Muscle layer of duodenum (tissue), 2 donors: Measurements from ENCODE around the gene BAZ1B.
A peak's percentile ranks its signal among the peaks of the same experiment; 100 is the strongest.
"Not testable (repeated sequence)": the region's sequence is repeated elsewhere in the genome, so short reads cannot be mapped to it uniquely, and the experiment has no call there.

Experiments used
- H3K27ac ChIP-seq: one replicate; pipeline ENCODE4 v1.7.0; 2013; ENCODE audit warnings: mild to moderate bottlenecking, low read length
- H3K27me3 ChIP-seq: one replicate; pipeline ENCODE4 v1.7.0; 2013; ENCODE audit warnings: low read depth, mild to moderate bottlenecking, control low read depth, low read length
- H3K36me3 ChIP-seq, 2 donors: one replicate each; pipeline ENCODE4 v1.7.0; 2013; ENCODE audit warnings: low read length in 2 of 2, control low read depth in 1 of 2, mild to moderate bottlenecking in 1 of 2; ENCODE audit not compliant: insufficient read depth in 2 of 2, control insufficient read depth in 1 of 2
- H3K4me1 ChIP-seq, 2 donors: one replicate each; pipeline ENCODE4 v1.7.0; 2013; ENCODE audit warnings: low read length in 2 of 2, mild to moderate bottlenecking in 2 of 2, control low read depth in 1 of 2, moderate library complexity in 1 of 2; ENCODE audit not compliant: insufficient read depth in 2 of 2, control insufficient read depth in 1 of 2
- H3K4me3 ChIP-seq, 2 donors: one replicate each; pipeline ENCODE4 v1.7.0; 2013; ENCODE audit warnings: low read length in 2 of 2, low read depth in 1 of 2, mild to moderate bottlenecking in 1 of 2
- H3K9me3 ChIP-seq, 2 donors: one replicate each; pipeline ENCODE4 v1.7.0; 2013; ENCODE audit warnings: low read length in 2 of 2, control low read depth in 1 of 2, mild to moderate bottlenecking in 1 of 2; ENCODE audit not compliant: control insufficient read depth in 1 of 2
- donor health status: healthy.

The BAZ1B gene

DNA sequence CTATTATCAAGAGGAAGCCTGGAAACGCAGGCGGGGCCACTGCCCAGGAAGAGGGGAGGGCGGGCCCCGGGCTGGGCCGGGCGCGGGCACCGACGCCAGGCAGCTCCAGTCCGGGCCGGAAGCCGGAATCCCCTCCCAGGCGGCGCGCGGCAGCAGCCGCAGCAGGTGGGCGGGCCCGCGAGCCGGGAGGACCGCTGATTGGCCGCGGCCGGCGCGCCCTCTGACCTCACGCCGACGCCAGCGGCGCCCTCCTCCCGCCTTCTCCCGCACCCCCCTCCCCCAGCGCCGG lies 35.0 kb upstream of the BAZ1B start:
- H3K9me3 ChIP-seq: no peaks in the 10 kb centered on the region
- H3K4me1 ChIP-seq: peaks cover 6 to 32% of the 10 kb centered on the region in 2 donors
- no peaks in the 10 kb centered on the region for H3K27me3 ChIP-seq
- H3K27ac ChIP-seq: peak overlapping the region; percentile 92
- H3K36me3 ChIP-seq: peaks cover 4 to 7% of the 10 kb centered on the region in 2 donors
- H3K4me3 ChIP-seq: peak overlapping the region; percentile 74 to 94

GRCh38 chr7:73556208-73557107 lies 34.4 kb upstream of the BAZ1B start:
- H3K36me3 ChIP-seq: peaks cover 6 to 8% of the 10 kb centered on the region in 2 donors
- no peaks in the 10 kb centered on the region for H3K27me3 ChIP-seq
- peak overlapping the region; percentile 74 to 94 for H3K4me3 ChIP-seq
- H3K27ac ChIP-seq: peak overlapping the region; percentile 92
- H3K4me1 ChIP-seq: peaks cover 6 to 32% of the 10 kb centered on the region in 2 donors
- no peaks in the 10 kb centered on the region for H3K9me3 ChIP-seq

- Histone ChIP-seq H3K36me3 (peaks cover 13 to 14% of the 10 kb centered on the region in 2 donors), H3K4me3 (peak overlapping the region; percentile 74 to 94)
These were observed 33.4 kb upstream of the BAZ1B start for GRCh38 chr7:73555411-73555982.

DNA sequence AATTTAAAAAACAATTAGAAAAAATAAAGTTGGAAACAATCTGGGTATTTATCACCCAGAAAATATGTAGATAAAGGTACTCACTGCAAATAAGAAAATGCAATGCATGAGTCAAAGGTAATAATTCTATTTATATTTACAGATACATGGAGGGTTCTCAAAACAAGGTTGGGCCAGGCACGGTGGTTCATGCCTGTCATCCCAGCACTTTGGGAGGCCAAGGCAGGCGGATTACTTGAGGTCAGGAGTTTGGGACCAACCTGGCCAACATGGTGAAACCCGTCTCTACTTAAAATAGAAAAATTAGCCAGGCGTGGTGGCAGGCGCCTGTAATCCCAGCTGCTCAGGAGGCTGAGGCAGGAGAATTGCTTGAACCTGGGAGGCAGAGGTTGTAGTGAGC lies 28.0 kb upstream of the BAZ1B start:
- H3K27ac ChIP-seq, H3K27me3 ChIP-seq, H3K4me3 ChIP-seq, H3K9me3 ChIP-seq: not testable (repeated sequence)
- H3K4me1 ChIP-seq: peaks cover 0 to 11% of the 10 kb centered on the region in 2 donors
- peaks cover 19 to 44% of the 10 kb centered on the region in 2 donors for H3K36me3 ChIP-seq

More at GRCh38 chr7:73555411-73555982, 33.4 kb upstream of the BAZ1B start:
- peak overlapping the region; percentile 92 for H3K27ac ChIP-seq
- H3K4me1 ChIP-seq: peaks cover 6 to 32% of the 10 kb centered on the region in 2 donors
- no peaks in the 10 kb centered on the region for H3K27me3 ChIP-seq
- H3K9me3 ChIP-seq: no peaks in the 10 kb centered on the region

- Histone ChIP-seq H3K4me3 (no peak overlapping the region), H3K27ac (no peak overlapping the region), H3K4me1 (peaks cover 0 to 2% of the 10 kb centered on the region in 2 donors), H3K36me3 (peaks cover 19 to 44% of the 10 kb centered on the region in 2 donors), H3K27me3 (no peaks in the 10 kb centered on the region), H3K9me3 (no peaks in the 10 kb centered on the region)
These were observed 27.1 kb upstream of the BAZ1B start for GRCh38 chr7:73549176-73549575.

GRCh38 chr7:73547841-73548240 lies 25.7 kb upstream of the BAZ1B start:
- H3K4me3 ChIP-seq: no peak overlapping the region
- H3K27me3 ChIP-seq: no peaks in the 10 kb centered on the region
- H3K4me1 ChIP-seq: no peaks in the 10 kb centered on the region
- peaks cover 27 to 43% of the 10 kb centered on the region in 2 donors for H3K36me3 ChIP-seq
- H3K27ac ChIP-seq: no peak overlapping the region
- H3K9me3 ChIP-seq: no peaks in the 10 kb centered on the region

GRCh38 chr7:73544678-73545077 lies 22.6 kb upstream of the BAZ1B start:
- Histone ChIP-seq H3K4me3 (no peak overlapping the region), H3K4me1 (no peaks in the 10 kb centered on the region), H3K27me3 (no peaks in the 10 kb centered on the region), H3K9me3 (no peaks in the 10 kb centered on the region), H3K36me3 (peaks cover 31 to 50% of the 10 kb centered on the region in 2 donors), H3K27ac (no peak overlapping the region)

DNA sequence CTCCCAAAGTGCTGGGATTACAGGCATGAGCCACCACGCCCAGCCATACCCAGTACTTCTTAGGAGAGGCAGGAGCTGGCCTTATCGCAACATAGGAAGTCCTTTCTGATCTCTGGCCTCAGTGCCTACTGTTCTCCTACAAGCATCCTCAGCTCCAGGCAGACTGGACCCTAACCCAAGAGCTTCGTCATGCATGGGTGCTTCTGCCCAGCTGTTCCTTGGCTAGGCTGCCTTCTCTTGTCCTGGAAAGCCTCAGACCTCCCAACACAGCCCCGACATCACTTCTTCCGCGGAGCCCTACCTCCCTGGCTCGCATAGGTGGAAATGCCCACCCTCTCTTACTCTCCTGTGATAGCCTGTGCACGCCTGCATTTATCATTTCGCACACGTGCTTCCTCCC lies 19.6 kb upstream of the BAZ1B start:
- H3K27ac ChIP-seq: no peak overlapping the region
- no peak overlapping the region for H3K4me3 ChIP-seq
- H3K27me3 ChIP-seq: no peaks in the 10 kb centered on the region
- H3K36me3 ChIP-seq: peaks cover 48 to 58% of the 10 kb centered on the region in 2 donors
- no peaks in the 10 kb centered on the region for H3K9me3 ChIP-seq
- no peaks in the 10 kb centered on the region for H3K4me1 ChIP-seq

DNA sequence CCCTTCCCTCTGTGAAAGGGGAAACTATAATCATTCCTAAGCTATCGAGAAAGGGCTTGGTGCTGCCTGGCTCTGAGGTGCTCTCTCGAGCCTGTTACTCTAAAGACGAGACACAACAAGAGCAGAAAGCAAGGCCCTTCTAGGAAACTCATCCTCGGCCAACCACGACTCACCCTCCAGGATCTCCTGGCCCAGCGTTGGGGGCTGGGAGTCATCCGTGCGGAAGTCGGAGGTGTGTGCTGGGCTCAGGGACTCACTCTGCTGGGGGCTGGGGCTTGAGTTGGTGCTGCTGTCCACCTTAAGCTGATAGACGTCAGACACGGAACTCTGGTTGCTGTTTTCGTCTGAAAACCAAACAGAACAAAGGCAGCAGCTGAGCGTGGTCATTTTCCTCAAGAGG lies 17.6 kb upstream of the BAZ1B start:
- Histone ChIP-seq H3K27me3 (no peaks in the 10 kb centered on the region), H3K4me1 (no peaks in the 10 kb centered on the region), H3K36me3 (peaks cover 58 to 68% of the 10 kb centered on the region in 2 donors), H3K4me3 (no peak overlapping the region), H3K27ac (no peak overlapping the region), H3K9me3 (no peaks in the 10 kb centered on the region)

- peaks cover 53 to 71% of the 10 kb centered on the region in 2 donors for H3K36me3 ChIP-seq
- not testable (repeated sequence) for H3K9me3 ChIP-seq, H3K4me3 ChIP-seq, H3K4me1 ChIP-seq, H3K27ac ChIP-seq, H3K27me3 ChIP-seq
These were observed 16.4 kb upstream of the BAZ1B start for GRCh38 chr7:73538510-73538909.

- H3K9me3 ChIP-seq: no peaks in the 10 kb centered on the region
- H3K27ac ChIP-seq: no peak overlapping the region
- no peaks in the 10 kb centered on the region for H3K27me3 ChIP-seq
- H3K4me3 ChIP-seq: no peak overlapping the region
- no peaks in the 10 kb centered on the region for H3K4me1 ChIP-seq
- peaks cover 44 to 64% of the 10 kb centered on the region in 2 donors for H3K36me3 ChIP-seq
These were observed 15.0 kb upstream of the BAZ1B start for GRCh38 chr7:73537051-73537450.
